ENCODE data around the gene MZB1. TPM values are rescaled to one million over a fixed set of nuclear protein-coding genes. Genes with fewer than 3 reads are reported as not detected.

Gene MZB1
- total and polyA plus RNA-seq, 10 donors, result 72.6 to 273 (median 129) TPM

DNA sequence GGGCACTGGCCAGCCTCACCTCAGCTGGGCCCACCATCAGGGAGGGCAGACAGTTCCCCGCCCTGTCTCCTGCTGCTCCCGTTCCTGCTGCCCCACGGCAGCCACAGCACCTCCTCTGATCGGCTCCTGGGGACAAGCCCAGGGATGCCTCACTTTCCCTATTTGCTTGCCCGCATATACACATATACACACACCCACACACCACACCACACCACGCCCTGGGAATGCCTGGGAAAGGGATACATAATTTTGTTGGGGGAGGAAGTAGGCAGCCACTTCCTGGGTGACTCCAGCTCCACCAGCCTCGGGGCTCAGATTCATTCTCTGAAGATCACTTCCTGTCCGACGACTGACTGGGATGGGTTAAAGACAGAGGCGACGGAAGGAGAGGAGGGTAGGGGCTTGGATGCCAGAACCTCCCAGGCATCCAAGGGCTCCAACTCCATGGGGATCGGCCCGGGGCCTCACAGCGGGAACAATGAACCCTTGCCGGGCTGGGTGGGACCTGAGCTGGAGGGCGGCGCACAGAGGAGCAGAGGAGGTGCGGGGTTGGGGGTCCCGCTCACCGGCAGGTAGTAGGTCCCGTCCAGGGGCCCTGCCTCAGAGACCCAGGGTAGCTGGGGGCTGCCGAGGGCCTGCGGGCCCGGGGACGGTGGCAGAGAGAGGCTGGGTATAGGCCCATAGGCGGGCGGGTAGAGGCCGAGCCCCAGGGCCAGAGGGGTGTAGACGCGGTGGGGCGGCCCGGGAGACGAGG is 2.0 kb upstream of the MZB1 start:
- Histone ChIP-seq H3K9me3 (no peaks in the 10 kb centered on the region), H3K4me3 (peak overlapping the region in 7 of 8 donors; percentile 52 to 77 (median 70)), H3K4me1 (peaks cover 28 to 95% (median 82%) of the 10 kb centered on the region in 6 donors), H3K36me3 (no peaks in the 10 kb centered on the region), H3K27ac (peak overlapping the region; percentile 47 to 91 (median 78)), H3K27me3 (replicated peaks in 1 of 7) (peaks cover 0 to 36% (median 15%) of the 10 kb centered on the region in 7 donors)
- intact Hi-C loops (cut with DNase I; ENCODE audit: low total_unique reads), result no loop called here
- 28 to 67% (median 39%) methylated on average over 21 to 33 of the region's 33 CpGs for WGBS, 5 donors
- TF ChIP-seq POLR2AphosphoS5 (IDR thresholded peaks at IDR 0.05) (no peak), CTCF (IDR thresholded peaks at IDR 0.05 in 8 of 11, conservative IDR thresholded peaks at IDR 0.05 in 3 of 11) (no peak), POLR2A (IDR thresholded peaks at IDR 0.05) (no peak)
- DNase-seq, result no peak

GRCh38 chr5:139390639-139391569 is 1.2 kb upstream of the MZB1 start:
- Histone ChIP-seq H3K36me3 (no peaks in the 10 kb centered on the region), H3K27me3 (replicated peaks in 1 of 7) (peaks cover 0 to 36% (median 15%) of the 10 kb centered on the region in 7 donors), H3K4me3 (peak overlapping the region in 1 of 8 donors; percentile 77), H3K4me1 (peaks cover 28 to 100% (median 87%) of the 10 kb centered on the region in 6 donors), H3K27ac (peak overlapping the region; percentile 30 to 91 (median 78)), H3K9me3 (no peaks in the 10 kb centered on the region)
- DNase-seq, result no peak
- TF ChIP-seq POLR2A (IDR thresholded peaks at IDR 0.05), result no peak
- no peak for TF ChIP-seq POLR2AphosphoS5 (IDR thresholded peaks at IDR 0.05)
- no peak for TF ChIP-seq CTCF (IDR thresholded peaks at IDR 0.05 in 8 of 11, conservative IDR thresholded peaks at IDR 0.05 in 3 of 11)
- 72 to 78% (median 75%) methylated on average over 10 of the region's 10 CpGs for WGBS, 5 donors
- intact Hi-C loops (cut with DNase I; ENCODE audit: low total_unique reads), result no loop called here

- WGBS, 5 donors, result 8 to 21% (median 15%) methylated on average over 8 of the region's 8 CpGs
- H3K4me1 ChIP-seq, result peaks cover 40 to 100% (median 93%) of the 10 kb centered on the region in 6 donors
- peak overlapping the region in 6 of 8 donors; percentile 23 to 70 (median 30) for H3K4me3 ChIP-seq
- H3K27ac ChIP-seq, result peak overlapping the region in 7 of 8 donors; percentile 29 to 91 (median 80)
- TF ChIP-seq CTCF (IDR thresholded peaks at IDR 0.05 in 8 of 11, conservative IDR thresholded peaks at IDR 0.05 in 3 of 11), result no peak
- peak; percentile 56 to 63 (median 60) for TF ChIP-seq POLR2AphosphoS5 (IDR thresholded peaks at IDR 0.05)
- no peak for TF ChIP-seq POLR2A (IDR thresholded peaks at IDR 0.05)
- no peaks in the 10 kb centered on the region for H3K9me3 ChIP-seq
- intact Hi-C loops (cut with DNase I; ENCODE audit: low total_unique reads), result loop anchor here (10.0 kb wide), 1 partner anchor 94 kb away; the partner anchor contains the start of gene MATR3
- H3K36me3 ChIP-seq, result no peaks in the 10 kb centered on the region
- H3K27me3 ChIP-seq (replicated peaks in 1 of 7), result peaks cover 0 to 17% (median 1%) of the 10 kb centered on the region in 7 donors
- peak; percentile 85 for DNase-seq
These were observed 1.4 kb downstream of the MZB1 start for GRCh38 chr5:139388198-139388821.
